CD4-positive, alpha-beta T cell treated with Interleukin-15 for 4 hours (primary cell): ENCODE data around the gene GIPC3.
"Not testable (repeated sequence)": the region's sequence is repeated elsewhere in the genome, so short reads cannot be mapped to it uniquely, and the experiment has no call there.

Experiments used
- DNase-seq: peaks from one replicate; pipeline ENCODE4 v3.0.0-alpha.2; 2020; ENCODE audit warnings: low spot score

The GIPC3 gene

DNA sequence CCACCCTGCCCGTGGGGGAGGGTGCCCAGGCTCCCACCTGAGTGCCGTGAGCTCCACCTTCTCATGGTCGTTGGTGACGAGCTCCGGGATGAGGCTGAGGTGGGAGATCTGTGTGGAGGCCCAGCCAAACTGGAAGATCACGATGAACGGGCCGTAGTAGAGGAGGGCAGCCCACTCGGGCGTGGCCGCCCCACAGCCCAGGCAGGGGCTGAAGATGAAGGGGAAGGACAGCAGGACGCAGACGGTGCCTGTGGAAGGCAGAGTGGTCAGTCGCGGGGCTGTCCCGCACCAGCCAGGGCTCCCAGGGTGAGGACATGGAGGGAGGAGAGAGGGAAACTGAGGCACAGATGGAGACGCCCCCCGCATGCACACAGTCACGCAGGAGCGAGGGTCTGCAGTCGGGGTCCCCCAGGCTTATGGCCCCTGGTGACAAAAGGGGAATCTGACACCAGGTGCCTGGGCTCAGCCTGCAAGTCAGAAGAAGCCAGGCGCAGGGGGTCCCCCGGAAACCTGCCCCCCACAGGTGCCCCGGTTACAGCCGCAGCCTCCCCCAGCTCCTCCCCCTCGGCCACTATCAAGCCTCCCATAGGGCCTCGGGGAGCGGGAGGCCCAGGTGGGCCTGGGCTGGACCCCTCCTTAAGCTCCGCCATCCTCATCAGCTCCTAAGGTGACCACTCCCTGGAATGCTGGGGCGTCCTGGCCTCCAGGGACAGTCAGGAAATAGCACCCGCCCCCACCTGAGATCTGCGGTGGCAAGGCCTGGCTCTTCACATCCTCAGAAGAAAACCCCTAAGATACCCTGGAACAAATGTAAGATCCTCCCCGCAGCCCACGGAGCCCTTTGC, 34.1 kb upstream of the GIPC3 start:
- DNase-seq, result no peak

DNA sequence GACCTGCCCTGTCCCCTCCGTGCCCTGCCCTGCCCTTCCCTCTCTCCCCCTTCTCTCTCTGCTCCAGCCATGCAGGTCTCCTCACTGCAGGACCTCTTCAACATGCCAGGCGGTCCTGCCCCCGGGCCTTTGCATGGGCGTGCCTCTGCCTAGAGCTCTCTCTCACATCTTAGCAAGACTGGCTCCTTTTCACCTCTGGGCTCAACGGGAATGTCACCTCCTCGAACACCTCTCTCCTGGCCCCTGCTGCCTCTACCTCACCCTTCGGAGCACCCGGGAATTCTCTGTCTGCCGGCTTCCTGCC, 33.5 kb upstream of the GIPC3 start:
- no peak for DNase-seq

DNA sequence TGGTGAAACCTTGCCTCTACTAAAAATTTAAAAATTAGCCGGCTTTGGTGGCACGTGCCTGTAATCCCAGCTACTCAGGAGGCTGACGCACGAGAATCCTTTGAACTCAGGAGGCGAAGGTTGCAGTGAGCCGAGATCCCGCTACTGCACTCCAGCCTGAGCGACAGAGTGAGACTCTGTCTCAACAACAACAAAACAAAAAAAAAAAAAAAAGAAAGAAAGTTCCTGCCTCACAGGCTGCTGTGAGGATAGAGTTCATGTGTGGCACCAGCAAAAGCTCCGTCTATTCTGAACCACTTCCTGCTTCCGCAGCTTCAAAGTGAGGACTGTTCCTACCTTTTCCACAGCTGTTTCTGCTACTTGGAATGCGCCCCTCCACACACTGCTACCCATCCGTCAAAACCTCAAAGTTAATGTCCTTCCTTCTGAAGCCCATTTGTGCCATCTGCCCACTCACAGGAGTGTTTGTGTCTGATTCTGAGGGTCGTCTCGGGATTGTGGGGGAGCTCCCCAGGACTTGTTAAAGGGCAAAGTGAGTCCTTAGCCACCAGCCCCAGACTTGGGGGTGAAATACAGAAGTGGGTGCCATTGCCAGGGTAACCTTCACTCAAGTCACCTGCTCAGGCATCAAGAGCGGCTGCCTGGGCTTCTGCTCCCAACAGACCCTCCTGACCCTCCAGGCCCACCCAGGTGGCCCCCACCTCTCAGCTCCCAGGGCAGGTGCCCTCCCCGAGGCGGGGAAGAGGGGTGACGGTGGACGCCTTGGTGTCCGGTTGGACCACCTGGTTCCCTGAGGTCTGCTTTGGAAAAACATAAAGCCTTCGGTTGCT, 30.8 kb upstream of the GIPC3 start:
- DNase-seq, result peak; percentile 49

DNA sequence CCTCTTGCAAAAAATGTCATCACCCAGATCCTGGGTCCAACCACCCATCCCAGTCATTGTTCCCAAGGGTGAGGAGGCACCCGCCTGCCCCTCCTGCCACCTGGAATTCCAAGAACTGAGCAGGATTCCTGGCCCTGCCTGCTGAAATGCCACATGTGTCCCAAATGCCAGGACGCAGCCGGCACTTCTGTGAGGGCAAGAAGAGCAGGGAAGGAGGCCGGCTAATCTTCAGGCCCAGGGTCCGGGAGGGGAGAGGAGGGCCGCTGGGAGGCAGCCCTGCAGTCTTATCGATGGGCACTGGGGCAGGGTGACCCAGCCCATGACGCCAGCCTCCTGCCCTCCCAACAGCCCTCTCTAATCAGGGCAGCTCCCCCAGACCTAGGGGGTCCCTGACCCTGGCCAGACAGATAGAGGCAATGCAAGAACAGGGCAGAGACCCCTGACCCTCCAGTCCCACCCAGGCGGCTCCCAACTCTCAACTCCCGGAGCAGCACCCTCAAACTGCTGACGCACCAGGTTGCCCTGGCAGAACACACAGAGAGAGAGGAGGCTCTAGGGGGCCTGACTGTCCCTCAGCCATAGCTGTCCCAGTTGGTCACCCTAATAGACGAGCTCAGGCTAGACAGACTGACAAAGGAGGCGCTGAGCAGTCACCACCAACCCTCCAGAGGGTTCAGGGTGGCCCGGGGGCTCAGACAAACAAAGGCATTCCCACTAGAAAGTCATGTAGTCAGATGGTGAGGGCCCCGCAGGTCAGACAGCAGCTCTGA, 29.4 kb upstream of the GIPC3 start:
- no peak for DNase-seq

DNA sequence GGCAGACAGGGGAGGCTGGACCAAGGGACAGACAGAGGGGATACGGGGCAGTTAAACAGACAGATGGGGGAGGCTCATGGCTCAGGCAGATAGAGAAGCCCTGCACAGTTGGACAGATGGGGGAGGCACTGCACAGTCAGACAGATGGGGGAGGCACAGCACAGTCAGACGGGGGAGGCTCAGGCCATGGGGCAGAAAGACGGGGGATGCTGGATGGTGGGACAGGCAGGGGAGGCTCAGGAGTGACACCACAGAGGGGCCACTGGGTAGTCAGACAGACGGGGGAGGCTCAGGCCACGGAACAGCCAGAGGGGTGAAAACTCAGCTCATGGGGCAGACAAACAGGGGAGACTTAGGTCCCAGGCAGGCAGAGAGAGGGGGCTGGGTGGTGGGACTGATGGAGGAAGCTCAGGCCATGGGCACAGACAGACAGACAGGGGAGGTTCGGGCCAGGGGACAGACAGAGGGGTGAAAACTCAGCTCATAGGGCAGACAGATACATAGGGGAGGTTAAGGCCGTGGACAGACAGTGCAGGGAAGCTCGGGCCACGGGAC, 28.8 kb upstream of the GIPC3 start:
- DNase-seq, result no peak

DNA sequence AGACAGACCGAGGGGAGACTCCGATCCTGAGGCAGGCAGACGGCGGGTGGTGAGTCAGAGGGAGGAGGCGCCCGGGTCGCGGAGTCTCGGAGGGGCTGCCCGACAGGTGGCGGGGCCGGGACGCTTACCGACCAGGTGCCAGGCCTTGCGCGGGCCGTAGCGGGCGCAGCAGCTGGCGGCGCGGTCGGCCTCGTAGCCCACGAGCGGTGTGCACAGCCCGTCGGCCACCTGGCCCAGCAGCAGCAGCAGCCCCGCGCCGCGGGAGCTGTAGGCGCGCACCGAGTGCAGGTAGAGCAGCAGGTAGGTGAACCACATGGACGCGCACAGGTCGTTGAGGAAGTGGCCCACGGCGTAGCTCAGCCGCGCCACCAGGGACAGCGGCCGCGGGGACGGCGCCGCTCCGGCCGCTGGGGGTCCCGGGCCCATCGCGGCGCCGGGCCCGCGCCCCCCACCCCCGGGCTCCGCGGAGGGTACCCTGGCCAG, 28.3 kb upstream of the GIPC3 start:
- DNase-seq, result peak; percentile 59

DNA sequence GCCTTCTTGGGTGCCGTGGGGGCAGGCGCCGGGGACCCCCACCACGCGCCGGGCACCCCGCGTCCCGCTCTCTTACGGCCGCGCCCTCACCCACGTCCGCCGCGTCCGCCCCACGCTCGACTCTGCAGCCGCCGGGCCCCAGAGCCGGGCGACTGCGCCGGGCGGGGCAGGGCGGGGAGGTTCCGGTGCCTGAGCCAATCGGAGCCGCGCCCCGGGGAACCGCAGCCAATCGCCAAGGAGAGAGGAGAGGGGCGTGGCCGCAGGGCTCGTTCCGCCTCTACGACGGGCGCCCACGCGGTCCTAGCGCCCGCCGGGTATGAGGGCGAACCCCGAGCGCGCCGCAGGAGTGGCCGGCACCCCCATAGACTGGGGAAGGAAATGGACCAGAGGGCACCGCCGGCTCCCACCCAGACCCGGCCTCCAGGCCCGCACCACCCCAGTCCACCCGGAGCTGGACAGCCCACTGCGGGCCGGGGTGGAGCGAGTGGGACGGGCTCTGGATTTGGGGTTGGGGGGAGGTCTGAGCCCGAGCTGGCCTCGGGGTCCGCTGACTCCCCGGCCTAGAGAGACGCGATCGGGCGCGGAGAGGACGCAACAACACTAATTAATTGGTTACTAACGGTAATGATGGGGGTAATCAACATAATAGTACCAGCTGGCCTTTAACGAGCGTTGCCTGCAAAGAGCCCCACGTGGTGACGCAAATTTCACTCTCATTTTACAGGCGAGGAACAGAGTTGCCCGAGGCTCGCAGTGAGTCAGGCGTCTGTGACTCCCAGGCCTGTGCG, 27.6 kb upstream of the GIPC3 start, which contains the start of gene MFSD12:
TSS of gene MFSD12 (minus strand) at position 126 of the 788 bp plus-strand sequence. CDS start 183 bp downstream, outside the sequence.
- DNase-seq, result peak; percentile 95

DNA sequence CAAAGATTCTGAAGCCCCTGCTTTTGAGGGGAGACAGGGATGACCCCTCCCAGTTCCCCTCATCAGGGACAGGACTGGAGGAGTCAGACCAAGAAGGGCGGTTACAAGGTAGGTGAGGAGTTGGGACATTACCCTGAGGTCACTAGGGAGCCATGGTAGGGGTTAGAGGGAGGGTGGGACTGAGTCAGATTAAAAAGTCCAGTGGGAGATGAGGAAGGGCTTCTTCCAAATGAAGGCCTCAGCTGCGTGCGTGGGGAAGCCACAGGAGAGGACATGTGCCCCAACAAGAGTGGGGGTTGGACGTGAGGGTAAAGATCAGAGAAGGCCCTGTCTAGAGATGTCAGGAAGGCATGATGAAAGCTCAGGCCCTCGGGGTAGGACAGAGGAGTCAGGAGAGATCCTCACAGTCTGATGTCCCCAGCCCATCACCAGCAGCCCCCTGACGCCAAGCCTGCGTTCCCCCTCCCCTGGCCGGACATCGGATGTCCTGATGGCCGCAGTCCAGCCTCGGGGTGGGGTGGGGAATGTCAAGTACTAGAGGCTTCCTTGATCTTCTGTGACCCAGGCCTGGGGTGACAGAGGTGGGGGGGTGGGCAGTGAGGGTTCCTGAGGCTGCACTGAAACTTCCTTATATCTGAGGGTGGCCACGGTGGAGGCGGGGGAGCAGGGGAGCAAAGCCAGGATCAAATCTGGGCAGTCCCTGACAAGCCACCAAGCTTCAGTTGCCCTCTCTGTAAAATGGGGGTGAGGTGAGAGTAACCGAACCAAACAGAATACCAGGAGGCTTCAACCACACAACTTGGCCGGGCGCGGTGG, 21.4 kb upstream of the GIPC3 start:
- DNase-seq, result no peak

DNA sequence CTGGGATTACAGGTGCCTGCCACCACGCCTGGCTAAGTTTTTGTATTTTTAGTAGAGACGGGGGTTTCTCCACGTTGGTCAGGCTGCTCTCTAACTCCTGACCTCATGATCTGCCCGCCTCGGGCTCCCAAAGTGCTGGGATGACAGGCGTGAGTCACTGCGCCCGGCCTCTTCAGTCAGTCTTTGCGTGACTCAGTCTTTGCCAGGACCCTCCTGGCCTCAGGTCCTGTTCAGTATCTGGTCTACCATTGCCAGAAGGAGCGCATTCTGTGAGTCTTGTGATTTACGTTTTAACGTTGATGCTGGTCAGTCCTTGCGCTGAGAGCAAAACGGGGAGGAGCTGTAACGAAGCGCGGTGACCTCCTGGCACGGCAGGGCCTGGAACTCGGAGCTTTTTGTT, 20.1 kb upstream of the GIPC3 start:
- DNase-seq, result no peak

DNA sequence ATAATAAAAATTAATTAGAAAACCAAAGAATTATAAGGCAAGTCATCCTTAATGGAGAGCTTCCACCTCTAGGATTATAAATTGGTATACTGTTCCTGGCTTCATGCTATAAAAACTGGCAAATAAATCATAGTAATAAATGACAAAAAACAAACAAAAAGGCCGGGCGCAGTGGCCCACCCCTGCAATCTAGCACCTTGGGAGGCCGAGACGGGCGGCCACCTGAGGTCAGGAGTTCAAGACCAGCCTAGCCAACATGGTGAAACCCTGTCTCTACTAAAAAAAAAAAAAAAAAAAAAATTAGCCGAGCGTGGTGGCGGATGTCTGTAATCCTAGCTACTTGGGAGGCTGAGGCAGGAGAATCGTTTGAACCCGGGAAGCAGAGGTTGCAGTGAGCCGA, 15.2 kb upstream of the GIPC3 start:
- not testable (repeated sequence) for DNase-seq

DNA sequence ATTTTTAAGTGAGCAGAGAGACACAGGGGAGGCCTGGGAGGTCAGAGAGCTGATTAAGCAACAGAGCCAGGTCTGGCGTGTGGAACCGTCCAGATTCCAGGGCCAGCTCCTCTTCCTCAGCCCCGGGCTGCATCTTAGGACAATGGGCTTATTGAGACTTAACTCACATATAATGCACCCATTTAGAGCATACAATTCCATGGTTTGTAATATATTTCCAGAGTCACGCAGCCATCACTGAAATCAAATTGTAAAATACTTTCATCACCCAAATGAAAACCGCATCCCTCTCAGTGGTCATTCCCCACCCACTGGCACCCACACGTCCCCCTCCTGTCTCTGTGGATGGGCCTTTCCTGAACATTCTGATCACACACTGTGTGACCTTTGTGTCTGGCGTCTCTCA, 14.7 kb upstream of the GIPC3 start:
- no peak for DNase-seq

DNA sequence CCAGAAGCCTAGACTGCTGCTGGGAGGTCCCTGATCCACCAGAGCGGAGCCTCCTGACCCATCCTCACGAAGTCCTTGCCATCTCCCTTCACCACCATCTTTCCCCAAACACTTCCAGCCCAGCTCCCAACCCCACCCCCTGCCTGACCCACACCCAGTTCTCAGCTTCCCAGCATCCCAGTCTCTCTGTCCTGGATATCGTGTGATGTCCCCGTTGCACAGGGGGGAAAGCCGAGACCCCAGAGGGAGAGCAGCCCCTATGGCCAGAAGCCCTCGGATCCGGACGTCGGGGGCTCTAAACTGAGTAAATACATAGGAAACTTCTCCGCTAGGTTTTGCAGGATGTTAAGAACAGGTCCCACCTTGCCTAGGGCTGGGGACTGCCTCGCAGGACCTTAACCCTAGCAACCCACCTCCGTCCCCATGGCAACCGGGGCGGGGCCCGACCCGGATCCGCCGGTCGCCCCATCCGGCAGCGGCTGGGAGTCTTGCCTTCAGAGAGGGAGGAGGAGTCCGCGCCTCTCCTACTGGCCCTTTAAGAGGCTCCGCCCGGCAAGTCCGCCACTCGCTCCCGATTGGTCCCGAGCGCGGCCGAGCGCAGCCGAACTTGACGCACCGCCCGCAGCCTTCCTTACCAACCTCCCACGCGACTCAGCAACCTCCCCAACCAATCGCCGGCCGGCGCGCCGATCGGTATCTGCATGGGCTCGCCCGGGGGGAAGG, 13.0 kb upstream of the GIPC3 start:
- peak; percentile 99 for DNase-seq

DNA sequence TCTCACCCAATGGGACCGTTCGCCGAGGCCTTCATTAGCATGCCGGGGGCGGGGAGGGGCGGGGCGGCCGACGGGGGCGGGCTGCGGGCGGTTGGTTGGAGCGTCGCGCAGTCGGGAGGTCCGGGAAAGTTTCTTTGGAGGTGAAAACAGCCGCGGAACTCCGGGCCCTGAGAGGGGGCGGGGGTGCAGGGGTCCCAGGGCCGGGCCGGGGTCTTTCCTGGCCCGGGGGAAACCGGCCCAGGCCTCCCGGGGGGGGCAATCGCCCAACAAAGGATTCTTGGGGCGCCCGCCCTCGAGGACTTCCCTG, 12.5 kb upstream of the GIPC3 start, which contains the start of gene HMG20B:
TSS of gene HMG20B (plus strand) at position 90 of the 307 bp plus-strand sequence. CDS start 366 bp downstream, outside the sequence.
- DNase-seq, result no peak

DNA sequence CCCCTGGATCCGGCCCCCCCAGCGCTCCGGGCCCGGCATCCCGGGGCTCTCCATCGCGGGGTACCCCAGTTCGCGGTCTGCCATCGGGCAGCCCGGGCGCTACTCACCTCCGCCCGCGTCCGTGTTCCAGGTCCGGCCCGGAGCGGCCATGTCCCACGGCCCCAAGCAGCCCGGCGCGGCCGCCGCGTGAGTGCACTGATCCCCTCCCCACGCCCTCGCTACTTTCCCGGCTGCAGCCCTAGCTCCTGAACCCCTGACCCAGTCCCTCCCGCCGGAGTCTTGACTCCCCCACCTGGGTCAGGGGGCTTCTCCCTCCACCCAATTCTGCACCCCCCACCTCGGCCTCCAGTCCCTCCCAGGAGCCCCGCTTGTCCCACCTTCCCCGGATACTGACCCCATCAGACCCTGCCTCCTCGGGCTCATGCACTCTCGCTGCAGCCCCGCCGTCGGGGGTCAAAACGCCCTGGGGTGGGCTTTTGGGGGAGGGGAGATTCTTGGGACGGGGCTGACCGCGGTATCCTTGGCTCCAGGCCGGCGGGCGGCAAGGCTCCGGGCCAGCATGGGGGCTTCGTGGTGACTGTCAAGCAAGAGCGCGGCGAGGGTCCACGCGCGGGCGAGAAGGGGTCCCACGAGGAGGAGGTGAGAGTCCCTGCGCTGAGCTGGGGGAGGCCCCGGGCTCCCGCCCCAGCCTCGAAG, 12.0 kb upstream of the GIPC3 start:
- DNase-seq, result no peak

DNA sequence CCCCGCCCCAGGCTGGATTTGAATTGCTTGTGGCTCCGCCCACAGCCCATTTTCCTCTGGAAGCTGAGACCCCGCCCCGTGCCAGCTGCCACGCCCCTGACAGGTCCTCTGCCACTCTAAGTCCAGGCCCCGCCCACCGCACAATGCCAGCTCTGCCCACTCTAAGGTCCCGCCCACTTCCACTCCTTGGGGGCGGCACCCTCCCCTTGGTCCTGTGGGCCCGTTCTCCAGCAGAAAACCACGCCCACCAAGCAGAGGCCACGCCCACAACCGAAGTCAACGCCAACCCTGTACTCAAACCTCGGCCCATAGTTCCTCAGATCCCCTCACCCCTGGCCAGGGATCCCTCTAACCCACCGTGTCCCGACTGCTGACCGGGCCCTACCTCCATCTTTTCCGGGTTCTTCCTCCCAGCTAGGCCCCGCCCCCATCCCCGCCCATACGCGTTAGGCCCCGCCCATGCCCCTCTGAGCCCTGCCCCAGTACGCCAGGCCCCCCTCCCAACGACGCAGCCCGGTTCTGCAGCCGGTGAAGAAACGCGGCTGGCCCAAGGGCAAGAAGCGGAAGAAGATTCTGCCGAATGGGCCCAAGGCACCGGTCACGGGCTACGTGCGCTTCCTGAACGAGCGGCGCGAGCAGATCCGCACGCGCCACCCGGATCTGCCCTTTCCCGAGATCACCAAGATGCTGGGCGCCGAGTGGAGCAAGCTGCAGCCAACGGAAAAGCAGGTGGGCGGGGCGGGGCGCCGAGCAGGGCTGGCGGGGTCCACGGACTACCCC, 11.2 kb upstream of the GIPC3 start:
- DNase-seq, result peak; percentile 73

DNA sequence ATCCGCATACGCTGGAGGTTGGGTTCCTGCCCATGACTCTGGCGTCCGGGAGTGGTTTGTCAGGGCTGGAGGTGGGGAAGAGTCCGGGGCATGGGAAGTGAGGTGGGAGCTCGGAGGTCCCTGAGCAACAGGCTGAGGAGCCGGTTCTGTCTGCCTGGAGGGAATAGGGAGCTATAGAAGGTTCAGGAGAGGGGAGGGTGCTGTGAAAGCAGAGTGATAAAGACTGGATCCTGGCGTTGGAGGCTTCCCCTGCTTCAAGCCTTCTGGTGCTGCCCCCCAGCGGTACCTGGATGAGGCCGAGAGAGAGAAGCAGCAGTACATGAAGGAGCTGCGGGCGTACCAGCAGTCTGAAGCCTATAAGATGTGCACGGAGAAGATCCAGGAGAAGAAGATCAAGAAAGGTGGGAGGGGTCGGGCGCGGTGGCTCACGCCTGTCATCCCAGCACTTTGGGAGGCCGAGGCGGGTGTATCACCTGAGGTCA, 10.0 kb upstream of the GIPC3 start:
- DNase-seq, result peak; percentile 9

DNA sequence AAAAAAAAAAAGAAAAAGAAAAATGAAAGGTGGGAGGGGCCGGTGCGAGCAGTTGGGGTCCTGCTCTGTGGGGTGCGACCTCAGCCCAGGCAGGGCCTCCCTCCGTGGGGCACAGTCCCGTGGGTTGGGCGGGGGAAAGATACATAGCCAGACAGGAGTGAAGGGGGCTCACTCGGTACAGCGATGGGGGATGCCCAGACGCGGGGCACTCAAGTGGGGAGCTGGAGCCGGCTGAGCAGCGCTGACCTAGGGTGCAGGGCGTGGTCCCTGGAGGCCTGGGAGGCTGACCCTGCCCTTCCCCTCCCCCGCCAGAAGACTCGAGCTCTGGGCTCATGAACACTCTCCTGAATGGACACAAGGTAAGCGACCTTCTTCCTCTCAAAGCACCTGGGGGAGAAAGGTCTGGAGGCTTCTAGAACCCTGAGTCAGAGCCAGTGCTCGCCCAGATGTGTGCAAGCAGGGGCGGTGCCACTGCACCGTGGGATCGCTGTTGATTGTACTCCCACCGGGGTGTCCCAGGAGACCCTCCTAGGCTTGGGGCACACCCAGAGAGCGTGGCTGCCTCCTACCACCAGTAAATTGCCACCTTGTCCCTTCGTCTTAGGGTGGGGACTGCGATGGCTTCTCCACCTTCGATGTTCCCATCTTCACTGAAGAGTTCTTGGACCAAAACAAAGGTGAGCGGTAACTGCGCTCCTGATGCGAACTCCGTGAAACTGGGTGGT, 9.2 kb upstream of the GIPC3 start:
- no peak for DNase-seq
